Small intestine (tissue), 7 donors: ENCODE data around the gene SLFN12. TPM values are rescaled to one million over a fixed set of nuclear protein-coding genes. Genes with fewer than 3 reads are reported as not detected.
A peak's percentile ranks its signal among the peaks of the same experiment; 100 is the strongest.
"Not testable (repeated sequence)": the region's sequence is repeated elsewhere in the genome, so short reads cannot be mapped to it uniquely, and the experiment has no call there.

Experiments used
- DNase-seq, 2 donors: peaks; one replicate each; pipeline versions ENCODE4 v3.0.0 to v3.0.0-alpha.2; 2013
- FAIRE-seq: peaks from 2 replicates; lab custom pipeline; 2012; peaks lifted over from hg19 to GRCh38; lab: Jason Lieb, UNC
- H3K27ac ChIP-seq, 3 donors: one replicate each; pipeline ENCODE4 v1.5.1; 2013; ENCODE audit warnings: low read length in 2 of 3, mild to moderate bottlenecking in 2 of 3, control low read depth in 1 of 3, inconsistent platforms in 1 of 3, low read depth in 1 of 3, moderate library complexity in 1 of 3
- H3K27me3 ChIP-seq, 3 donors: one replicate each; pipeline ENCODE4 v1.6.1; 2013; ENCODE audit warnings: low read length in 3 of 3, inconsistent platforms in 1 of 3; ENCODE audit not compliant: control insufficient read depth in 3 of 3, insufficient read depth in 3 of 3
- H3K36me3 ChIP-seq, 3 donors: one replicate each; pipeline ENCODE4 v1.6.1; 2013; ENCODE audit warnings: low read length in 3 of 3, inconsistent platforms in 1 of 3, low read depth in 1 of 3, mild to moderate bottlenecking in 1 of 3, moderate library complexity in 1 of 3; ENCODE audit not compliant: control insufficient read depth in 3 of 3, insufficient read depth in 2 of 3
- H3K4me1 ChIP-seq, 3 donors: one replicate each; pipeline ENCODE4 v1.6.1; 2013; ENCODE audit warnings: low read length in 2 of 3, inconsistent platforms in 1 of 3, low read depth in 1 of 3, mild to moderate bottlenecking in 1 of 3, moderate library complexity in 1 of 3; ENCODE audit not compliant: control insufficient read depth in 3 of 3, insufficient read depth in 2 of 3
- H3K4me3 ChIP-seq, 3 donors: one replicate each; pipeline ENCODE4 v1.5.1; 2013; ENCODE audit warnings: low read length in 3 of 3, control low read depth in 1 of 3, inconsistent platforms in 1 of 3, low read depth in 1 of 3, mild to moderate bottlenecking in 1 of 3, moderate library complexity in 1 of 3
- H3K9me3 ChIP-seq, 2 donors: one replicate each; pipeline ENCODE4 v1.6.1; 2013; ENCODE audit warnings: low read depth in 1 of 2, low read length in 1 of 2; ENCODE audit not compliant: control insufficient read depth in 2 of 2, insufficient read depth in 1 of 2
- WGBS, 3 donors: extraction: QIAGEN DNeasy Blood & Tissue Kit; methylation state at CpG; one replicate each; pipeline ENCODE4 v1.1.7; 2013; 5-methylcytosine and 5-hydroxymethylcytosine counted together
- polyA plus RNA-seq, 4 donors: library from polyadenylated mRNA; stranded (reverse) in 3 of 4; unstranded in 1 of 4; fragments of 200-250 nt in 3 of 4; fragments of 120-200 nt in 1 of 4; gene quantifications; one replicate each; pipeline versions ENCODE4 v1.2.1 to v1.2.3, GENCODE V29; 2013
- donor health status: healthy with polysubstance abuse.
- donor health status: control.
- donor health status: control.
- donor health status: Bipolar disorder and iron deficiency.
- donor health status: healthy.

SLFN12 gene
- polyA plus RNA-seq, 4 donors, result 0.76 to 3.8 (median 1.7) TPM

GRCh38 chr17:35404360-35404759, 27.9 kb downstream of the SLFN12 start:
- WGBS, 3 donors, result 70 to 77% (median 73%) methylated on average over 1 of the region's 1 CpG

DNA sequence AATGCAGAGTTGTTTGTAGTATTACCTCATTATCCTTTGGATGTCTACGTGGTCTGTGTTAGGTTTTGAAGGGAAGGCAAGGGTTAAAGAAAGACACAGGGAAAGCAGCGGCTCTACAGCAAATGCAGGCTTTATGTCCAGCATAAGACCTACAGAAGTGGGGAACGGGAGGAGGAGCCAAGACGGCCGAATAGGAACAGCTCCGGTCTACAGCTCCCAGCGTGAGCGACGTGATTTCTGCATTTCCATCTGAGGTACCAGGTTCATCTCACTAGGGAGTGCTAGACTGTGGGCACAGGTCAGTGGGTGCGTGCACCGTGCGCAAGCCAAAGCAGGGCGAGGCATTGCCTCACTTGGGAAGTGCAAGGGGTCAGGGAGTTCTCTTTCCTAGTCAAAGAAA, 38.5 kb downstream of the SLFN12 start:
- H3K27ac ChIP-seq, H3K9me3 ChIP-seq, FAIRE-seq, H3K4me3 ChIP-seq, H3K36me3 ChIP-seq, DNase-seq, H3K27me3 ChIP-seq, H3K4me1 ChIP-seq: not testable (repeated sequence)
- WGBS, 3 donors, result 85 to 94% (median 92%) methylated on average over 13 of the region's 13 CpGs

More at GRCh38 chr17:35404360-35404759, 27.9 kb downstream of the SLFN12 start:
- FAIRE-seq (no peak), DNase-seq (peak; percentile 54 to 60)
- peaks cover 0 to 7% of the 10 kb centered on the region in 2 donors for H3K9me3 ChIP-seq
- H3K4me3 ChIP-seq, result no peak overlapping the region
- H3K27me3 ChIP-seq, result no peaks in the 10 kb centered on the region
- peak overlapping the region in 1 of 3 donors; percentile 53 for H3K27ac ChIP-seq
- peaks cover 0 to 5% (median 3%) of the 10 kb centered on the region in 3 donors for H3K36me3 ChIP-seq
- H3K4me1 ChIP-seq, result no peaks in the 10 kb centered on the region

- no peak overlapping the region for H3K4me3 ChIP-seq
- H3K27me3 ChIP-seq, result peaks cover 0 to 6% (median 0%) of the 10 kb centered on the region in 3 donors
- DNase-seq (no peak), FAIRE-seq (no peak)
- H3K4me1 ChIP-seq, result no peaks in the 10 kb centered on the region
- no peaks in the 10 kb centered on the region for H3K36me3 ChIP-seq
- peaks cover 0 to 2% of the 10 kb centered on the region in 2 donors for H3K9me3 ChIP-seq
- WGBS, 3 donors, result 50 to 57% (median 55%) methylated on average over 2 of the region's 2 CpGs
- no peak overlapping the region for H3K27ac ChIP-seq
These were observed 41.6 kb downstream of the SLFN12 start for GRCh38 chr17:35390663-35391062.

DNA sequence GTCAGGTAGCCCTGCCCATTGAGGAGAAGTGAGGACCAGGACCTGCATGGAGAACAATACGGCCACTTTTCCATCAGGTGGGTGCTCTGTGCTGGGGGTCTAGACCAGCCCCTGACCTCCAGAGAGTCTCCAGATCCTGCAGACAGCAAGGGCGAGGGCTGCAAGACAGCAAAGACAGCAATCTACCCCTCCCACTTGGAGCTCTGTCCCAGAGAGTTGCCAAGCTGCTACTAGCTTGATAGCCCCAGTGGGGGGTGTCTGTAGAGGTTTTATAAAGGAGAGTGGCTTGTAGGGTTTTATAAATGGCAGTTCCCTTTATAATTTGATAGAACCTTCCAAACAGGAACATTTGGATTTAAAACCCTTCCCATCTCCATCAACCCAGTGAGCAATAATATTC, 42.1 kb downstream of the SLFN12 start:
- no peak overlapping the region for H3K27ac ChIP-seq
- no peaks in the 10 kb centered on the region for H3K4me1 ChIP-seq
- no peak for DNase-seq
- no peak overlapping the region for H3K4me3 ChIP-seq
- no peaks in the 10 kb centered on the region for H3K36me3 ChIP-seq
- peaks cover 0 to 6% (median 0%) of the 10 kb centered on the region in 3 donors for H3K27me3 ChIP-seq
- FAIRE-seq, result no peak
- peaks cover 0 to 2% of the 10 kb centered on the region in 2 donors for H3K9me3 ChIP-seq
- WGBS, 3 donors, result 75 to 85% (median 77%) methylated on average over 2 of the region's 2 CpGs

GRCh38 chr17:35387496-35387895, 44.8 kb downstream of the SLFN12 start:
- Histone ChIP-seq H3K27ac (no peak overlapping the region), H3K4me1 (no peaks in the 10 kb centered on the region), H3K4me3 (no peak overlapping the region), H3K9me3 (peaks cover 0 to 2% of the 10 kb centered on the region in 2 donors), H3K27me3 (peaks cover 0 to 6% (median 0%) of the 10 kb centered on the region in 3 donors), H3K36me3 (no peaks in the 10 kb centered on the region)
- FAIRE-seq (no peak), DNase-seq (no peak)

DNA sequence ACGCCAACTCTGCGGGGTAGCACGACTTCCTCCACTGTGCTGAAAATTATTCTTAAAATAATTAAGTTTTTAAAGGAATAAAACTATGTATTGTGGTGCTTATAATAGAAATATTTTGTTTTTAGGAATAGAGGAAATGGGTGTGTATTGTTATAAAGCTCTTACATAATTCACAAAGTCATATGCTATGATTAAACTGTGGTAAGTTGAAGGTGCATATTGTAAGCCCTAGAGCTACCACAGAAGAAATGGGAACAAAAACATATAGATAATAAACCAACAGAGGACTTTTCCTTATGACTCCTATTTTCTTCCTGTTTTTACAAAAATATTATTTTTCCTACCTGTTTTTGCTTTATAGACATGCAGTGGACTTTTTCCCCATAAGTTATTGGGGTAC, 54.6 kb downstream of the SLFN12 start:
- Histone ChIP-seq H3K4me1 (no peaks in the 10 kb centered on the region), H3K4me3 (no peak overlapping the region), H3K9me3 (no peaks in the 10 kb centered on the region), H3K27me3 (peaks cover 0 to 19% (median 0%) of the 10 kb centered on the region in 3 donors), H3K27ac (no peak overlapping the region), H3K36me3 (no peaks in the 10 kb centered on the region)
- WGBS, 3 donors, result 55 to 77% (median 72%) methylated on average over 3 of the region's 3 CpGs
- FAIRE-seq (no peak), DNase-seq (no peak)

- DNase-seq (no peak), FAIRE-seq (peak; percentile 49)
- 34 to 81% (median 69%) methylated on average over 2 of the region's 2 CpGs for WGBS, 3 donors
- Histone ChIP-seq H3K9me3 (no peaks in the 10 kb centered on the region), H3K27me3 (peaks cover 0 to 21% (median 0%) of the 10 kb centered on the region in 3 donors), H3K27ac (no peak overlapping the region), H3K4me1 (no peaks in the 10 kb centered on the region), H3K36me3 (no peaks in the 10 kb centered on the region), H3K4me3 (no peak overlapping the region)
These were observed 55.2 kb downstream of the SLFN12 start for GRCh38 chr17:35377068-35377467.

- FAIRE-seq, result no peak
- H3K36me3 ChIP-seq, result no peaks in the 10 kb centered on the region
- H3K27ac ChIP-seq, result no peak overlapping the region
- H3K9me3 ChIP-seq, result no peaks in the 10 kb centered on the region
- peaks cover 0 to 24% (median 0%) of the 10 kb centered on the region in 3 donors for H3K27me3 ChIP-seq
- 37 to 45% (median 37%) methylated on average over 1 of the region's 1 CpG for WGBS, 3 donors
- H3K4me1 ChIP-seq, result no peaks in the 10 kb centered on the region
- no peak for DNase-seq
- no peak overlapping the region for H3K4me3 ChIP-seq
These were observed 56.1 kb downstream of the SLFN12 start for GRCh38 chr17:35376245-35376644.

GRCh38 chr17:35374766-35375344, 57.4 kb downstream of the SLFN12 start:
- FAIRE-seq (no peak), DNase-seq (no peak)
- no peak overlapping the region for H3K27ac ChIP-seq
- H3K36me3 ChIP-seq, result no peaks in the 10 kb centered on the region
- H3K9me3 ChIP-seq, result no peaks in the 10 kb centered on the region
- H3K4me3 ChIP-seq, result peak overlapping the region in 2 of 3 donors; percentile 54 to 83
- H3K27me3 ChIP-seq, result peaks cover 0 to 24% (median 0%) of the 10 kb centered on the region in 3 donors
- H3K4me1 ChIP-seq, result no peaks in the 10 kb centered on the region
- 24 to 44% (median 26%) methylated on average over 3 of the region's 3 CpGs for WGBS, 3 donors
